ENCODE results near the gene QSOX2. TPM values are rescaled to one million over a fixed set of nuclear protein-coding genes. Genes with fewer than 3 reads are reported as not detected.

QSOX2 gene
- total RNA-seq, 6 experiments from 2014 or later: 20.1 to 24.9 (median 21.9) TPM

DNA sequence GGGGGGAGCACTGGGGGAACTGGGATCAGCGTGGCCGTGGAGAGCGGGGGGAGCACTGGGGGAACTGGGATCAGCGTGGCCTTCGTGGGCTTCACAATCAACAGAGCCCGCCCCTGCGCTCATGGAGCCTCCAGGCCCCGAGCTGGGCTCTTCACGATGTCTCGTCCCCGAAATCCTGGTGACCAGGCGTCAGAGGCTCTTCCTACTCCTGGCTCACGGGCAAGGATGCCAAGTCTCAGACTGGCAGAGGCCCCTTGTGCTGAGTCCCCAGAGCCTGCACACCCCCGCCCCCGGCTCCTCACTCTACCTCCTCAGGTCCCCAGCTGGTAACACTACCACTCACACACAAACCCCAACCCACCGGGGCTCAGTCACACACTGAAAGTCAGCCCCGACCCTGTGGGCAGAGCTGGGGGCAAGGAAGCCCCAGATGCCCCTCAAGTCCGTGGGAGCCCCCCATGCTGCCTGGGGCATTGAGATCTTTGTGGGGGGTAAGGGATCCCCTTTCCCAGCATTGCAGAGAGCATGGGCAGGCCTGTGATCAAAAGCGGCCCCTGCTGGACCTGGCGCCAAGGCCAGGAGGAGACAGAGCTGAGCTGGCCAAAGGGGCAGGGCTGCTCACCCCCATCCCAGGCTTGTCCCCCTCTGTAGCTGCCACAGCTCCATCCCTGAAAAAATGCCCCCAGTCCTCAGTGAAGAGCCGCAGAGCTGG lies 67.4 kb downstream of the QSOX2 start:
- Mint-ChIP-seq H3K4me3 (no peak overlapping the region), H3K27me3 (ENCODE audit: insufficient read depth) (peaks cover 27% of the 10 kb centered on the region), H3K4me1 (ENCODE audit: low read depth) (no peaks in the 10 kb centered on the region), H3K36me3 (ENCODE audit: low read depth) (no peaks in the 10 kb centered on the region), H3K27ac (no peak overlapping the region), H3K9me3 (no peaks in the 10 kb centered on the region)
- no peak for DNase-seq
- TF ChIP-seq, protein P1, sequence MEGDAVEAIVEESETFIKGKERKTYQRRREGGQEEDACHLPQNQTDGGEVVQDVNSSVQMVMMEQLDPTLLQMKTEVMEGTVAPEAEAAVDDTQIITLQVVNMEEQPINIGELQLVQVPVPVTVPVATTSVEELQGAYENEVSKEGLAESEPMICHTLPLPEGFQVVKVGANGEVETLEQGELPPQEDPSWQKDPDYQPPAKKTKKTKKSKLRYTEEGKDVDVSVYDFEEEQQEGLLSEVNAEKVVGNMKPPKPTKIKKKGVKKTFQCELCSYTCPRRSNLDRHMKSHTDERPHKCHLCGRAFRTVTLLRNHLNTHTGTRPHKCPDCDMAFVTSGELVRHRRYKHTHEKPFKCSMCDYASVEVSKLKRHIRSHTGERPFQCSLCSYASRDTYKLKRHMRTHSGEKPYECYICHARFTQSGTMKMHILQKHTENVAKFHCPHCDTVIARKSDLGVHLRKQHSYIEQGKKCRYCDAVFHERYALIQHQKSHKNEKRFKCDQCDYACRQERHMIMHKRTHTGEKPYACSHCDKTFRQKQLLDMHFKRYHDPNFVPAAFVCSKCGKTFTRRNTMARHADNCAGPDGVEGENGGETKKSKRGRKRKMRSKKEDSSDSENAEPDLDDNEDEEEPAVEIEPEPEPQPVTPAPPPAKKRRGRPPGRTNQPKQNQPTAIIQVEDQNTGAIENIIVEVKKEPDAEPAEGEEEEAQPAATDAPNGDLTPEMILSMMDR (IDR thresholded peaks at IDR 0.05): no peak

DNA sequence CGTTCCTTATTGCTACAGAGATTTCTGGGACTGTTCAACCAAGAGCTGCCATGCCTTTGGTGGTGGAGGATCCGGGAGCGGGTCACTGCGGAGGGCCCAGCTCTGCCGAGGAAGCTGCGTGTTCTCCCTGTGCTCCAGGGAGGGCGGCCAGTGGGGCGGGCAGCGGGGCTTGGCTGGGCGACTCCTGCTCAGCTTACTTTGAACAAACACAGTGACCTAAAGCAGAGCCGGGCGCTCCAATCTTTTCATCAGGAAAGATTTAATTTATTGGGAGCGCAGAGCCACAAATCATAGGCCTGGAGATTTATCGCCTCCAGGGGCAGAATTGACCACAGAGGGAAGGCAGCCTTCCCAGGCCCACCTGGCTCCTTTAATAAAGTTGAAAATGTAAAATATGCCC lies 68.4 kb downstream of the QSOX2 start:
- Mint-ChIP-seq H3K27me3 (ENCODE audit: insufficient read depth) (peaks cover 32% of the 10 kb centered on the region), H3K27ac (no peak overlapping the region), H3K4me1 (ENCODE audit: low read depth) (no peaks in the 10 kb centered on the region), H3K4me3 (no peak overlapping the region), H3K36me3 (ENCODE audit: low read depth) (no peaks in the 10 kb centered on the region), H3K9me3 (no peaks in the 10 kb centered on the region)
- DNase-seq: no peak
- TF ChIP-seq, protein P1 (IDR thresholded peaks at IDR 0.05): no peak

DNA sequence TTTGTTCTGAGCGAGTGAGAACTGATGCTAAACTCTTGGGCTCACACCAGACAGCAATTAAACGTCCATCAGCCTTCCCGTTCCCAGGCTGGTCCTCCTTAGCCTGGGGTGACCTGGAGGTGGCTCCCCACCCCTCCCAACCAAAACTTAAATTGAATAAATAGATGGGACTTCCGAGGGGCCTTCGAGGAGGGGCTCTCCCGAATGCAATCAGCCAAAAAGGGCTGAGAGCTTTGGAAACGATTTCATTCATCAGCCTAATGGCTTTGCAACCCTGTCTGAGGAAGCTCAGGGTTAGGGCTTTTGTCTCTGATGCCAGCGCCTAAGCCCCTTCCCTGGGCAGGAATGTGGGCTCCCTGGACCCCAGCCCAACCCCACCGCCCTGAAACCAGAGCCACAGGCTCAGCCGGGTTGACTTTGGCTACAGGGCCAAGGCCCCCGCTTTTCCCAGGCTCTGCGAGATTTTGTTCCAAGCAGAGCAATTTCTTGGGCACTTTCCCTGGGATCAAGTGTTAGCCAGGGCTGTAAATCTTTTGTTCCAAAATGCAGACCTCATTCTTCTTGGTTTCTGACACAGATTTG lies 69.9 kb downstream of the QSOX2 start:
- Mint-ChIP-seq H3K27ac (no peak overlapping the region), H3K27me3 (ENCODE audit: insufficient read depth) (peaks cover 36% of the 10 kb centered on the region), H3K36me3 (ENCODE audit: low read depth) (no peaks in the 10 kb centered on the region), H3K4me1 (ENCODE audit: low read depth) (no peaks in the 10 kb centered on the region), H3K4me3 (no peak overlapping the region), H3K9me3 (no peaks in the 10 kb centered on the region)
- TF ChIP-seq, protein P1 (IDR thresholded peaks at IDR 0.05): no peak
- DNase-seq: no peak

DNA sequence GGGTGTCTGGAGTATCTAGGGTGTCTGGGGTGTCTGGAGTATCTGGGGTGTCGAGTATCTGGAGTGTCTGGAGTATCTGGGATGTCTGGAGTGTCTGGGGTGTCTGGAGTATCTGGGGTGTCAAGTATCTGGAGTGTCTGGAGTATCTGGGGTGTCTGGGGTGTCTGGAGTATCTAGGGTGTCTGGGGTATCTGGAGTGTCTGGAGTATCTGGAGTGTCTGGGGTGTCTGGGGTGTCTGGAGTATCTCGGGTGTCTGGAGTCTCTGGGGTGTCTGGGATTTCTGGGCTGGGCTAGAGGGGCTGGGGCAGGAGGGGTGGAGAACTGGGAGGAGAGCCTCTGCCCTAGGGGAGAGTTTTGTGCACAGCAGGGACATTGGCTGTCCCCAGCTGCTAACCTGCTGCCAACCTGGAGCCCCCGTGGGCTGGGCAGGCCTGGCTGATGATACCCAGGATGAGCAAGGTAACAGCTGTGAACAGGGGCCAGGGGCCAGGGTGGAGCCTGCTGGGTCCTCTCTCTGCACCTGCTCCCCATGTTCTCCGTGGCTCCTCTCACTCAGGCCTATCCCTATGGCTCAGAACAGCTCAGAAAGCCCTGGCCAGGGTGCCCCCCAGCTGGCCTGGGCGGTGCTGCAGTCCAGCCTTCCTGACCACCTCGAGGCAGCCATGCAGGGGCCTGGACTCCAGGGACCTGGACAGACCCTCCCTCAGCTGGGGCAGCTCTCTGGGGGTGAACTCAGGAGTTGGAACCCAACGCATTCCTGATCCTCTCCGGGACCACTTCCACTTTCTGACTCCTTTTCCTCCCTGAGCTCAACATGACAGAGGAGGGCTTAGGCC lies 70.6 kb downstream of the QSOX2 start:
- TF ChIP-seq, protein P1 (IDR thresholded peaks at IDR 0.05): no peak
- Mint-ChIP-seq H3K27me3 (ENCODE audit: insufficient read depth) (peaks cover 31% of the 10 kb centered on the region), H3K4me3 (no peak overlapping the region), H3K9me3 (no peaks in the 10 kb centered on the region), H3K27ac (no peak overlapping the region), H3K4me1 (ENCODE audit: low read depth) (no peaks in the 10 kb centered on the region), H3K36me3 (ENCODE audit: low read depth) (no peaks in the 10 kb centered on the region)
- no peak for DNase-seq

DNA sequence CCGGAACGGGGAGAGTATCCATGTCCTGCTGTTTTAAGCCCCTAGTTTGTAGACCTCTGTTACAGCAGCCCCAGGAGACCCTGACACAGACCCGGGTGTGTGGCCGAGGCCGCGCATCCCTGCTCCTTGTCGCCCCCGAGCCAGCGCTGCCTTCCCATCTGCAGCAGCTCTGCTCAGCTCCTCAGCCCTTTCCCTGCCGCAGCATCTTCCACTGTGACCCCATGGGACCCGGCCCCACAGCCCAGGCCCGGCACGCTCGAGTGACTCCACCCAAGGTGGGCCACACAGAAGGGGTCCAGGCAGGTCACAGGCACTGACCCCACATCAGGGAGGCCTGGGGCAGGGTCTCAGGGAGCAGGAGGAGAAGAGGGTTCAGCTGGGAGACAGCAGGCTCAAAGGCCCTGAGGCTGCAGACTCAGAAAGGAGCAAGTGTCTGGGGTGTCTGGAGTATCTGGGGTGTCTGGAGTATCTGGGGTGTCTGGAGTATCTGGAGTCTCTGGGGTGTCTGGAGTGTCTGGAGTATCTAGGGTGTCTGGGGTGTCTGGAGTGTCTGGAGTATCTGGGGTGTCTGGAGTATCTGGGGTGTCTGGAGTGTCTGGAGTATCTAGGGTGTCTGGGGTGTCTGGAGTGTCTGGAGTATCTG lies 71.8 kb downstream of the QSOX2 start:
- no peak for DNase-seq
- Mint-ChIP-seq H3K27ac (no peak overlapping the region), H3K27me3 (ENCODE audit: insufficient read depth) (peaks cover 37% of the 10 kb centered on the region), H3K9me3 (no peaks in the 10 kb centered on the region), H3K36me3 (ENCODE audit: low read depth) (no peaks in the 10 kb centered on the region), H3K4me3 (no peak overlapping the region), H3K4me1 (ENCODE audit: low read depth) (no peaks in the 10 kb centered on the region)
- TF ChIP-seq, protein P1 (IDR thresholded peaks at IDR 0.05): no peak

All from HFFc6 (cell line).